GM12878 (cell line): ENCODE measurements around the gene CCR8. TPM values are rescaled to one million over a fixed set of nuclear protein-coding genes. Genes with fewer than 3 reads are reported as not detected.

Experiments used
- ATAC-seq: fragments of 200-7000 bp; cut with Tn5 transposase; 3 replicates; pipeline ENCODE4 v1.9.1; 2020; ENCODE audit warnings: mild to moderate bottlenecking, moderate library complexity
- BruUV-seq: library from RNA; stranded (reverse); fragments of 400-500 nt; replicated peaks from 2 replicates; lab custom pipeline; 2021; lab: Mats Ljungman, UMichigan
- CTCF ChIA-PET: fragments of 300-600 bp; sonication (Branson Sonifier 250); formaldehyde crosslinking; extraction: SDS; loops from one replicate; lab custom pipeline; 2021; ENCODE audit warnings: inconsistent platforms; lab: Yijun Ruan, JAX
- POLR2A ChIA-PET: fragments of 350-600 bp; formaldehyde crosslinking; extraction: SDS; loops from one replicate; lab custom pipeline; 2021; ENCODE audit warnings: inconsistent platforms; lab: Charles Lee
- RAD21 ChIA-PET: fragments of 300-600 bp; sonication (Branson Sonifier 250); formaldehyde crosslinking; loops from one replicate; lab custom pipeline; 2023; ENCODE audit warnings: antibody characterized with exemption; ENCODE audit not compliant: unreplicated experiment; lab: Charles Lee
- SMC1A ChIA-PET: fragments of 300-600 bp; sonication (Branson Sonifier 250); formaldehyde crosslinking; loops from one replicate; lab custom pipeline; 2023; ENCODE audit not compliant: unreplicated experiment, uncharacterized antibody; lab: Charles Lee
- DNase-seq: peaks from one replicate; pipeline ENCODE4 v3.0.0-alpha.2; 2011; ENCODE audit warnings: low read depth, low spot score
- FAIRE-seq: peaks from 3 replicates; lab custom pipeline; 2011; peaks lifted over from hg19 to GRCh38; lab: Jason Lieb, UNC
- H2AFZ ChIP-seq: 2 replicates; pipeline ENCODE4 v1.6.0; 2011; ENCODE audit warnings: low read depth, low read length, control low read depth; ENCODE audit not compliant: control insufficient read depth
- H3K27ac ChIP-seq: 2 replicates; pipeline ENCODE4 v1.5.1; 2011; ENCODE audit warnings: control low read depth; ENCODE audit not compliant: control insufficient read depth, insufficient read depth
- H3K27me3 ChIP-seq, 2 experiments: replicated peaks in 1 of 2; 2 replicates each; pipeline versions ENCODE4 v1.6.0 to v1.6.1; 2011; ENCODE audit warnings: low read length in 1 of 2; ENCODE audit not compliant: control insufficient read depth in 2 of 2, insufficient read depth in 2 of 2
- H3K36me3 ChIP-seq, 2 experiments: 2 replicates each; pipeline ENCODE4 v1.5.1; 2011; ENCODE audit warnings: low read length in 1 of 2; ENCODE audit not compliant: control insufficient read depth in 2 of 2, insufficient read depth in 2 of 2
- H3K4me1 ChIP-seq: 2 replicates; pipeline ENCODE4 v1.6.1; 2011; ENCODE audit warnings: mild to moderate bottlenecking, low read length, moderate library complexity, mixed read lengths; ENCODE audit not compliant: control insufficient read depth, insufficient read depth
- H3K4me2 ChIP-seq: 2 replicates; pipeline ENCODE4 v1.6.0; 2011; ENCODE audit warnings: control low read depth; ENCODE audit not compliant: control insufficient read depth, insufficient read depth
- H3K4me3 ChIP-seq: fragments of 200-600 bp; sonication (generic); 2 replicates; pipeline ENCODE4 v1.5.1; 2016
- H3K79me2 ChIP-seq: 2 replicates; pipeline ENCODE4 v1.6.0; 2011; ENCODE audit warnings: low read length; ENCODE audit not compliant: control insufficient read depth, insufficient read depth
- H3K9ac ChIP-seq: 2 replicates; pipeline ENCODE4 v1.8.0; 2011; ENCODE audit warnings: low read length, control low read depth, mixed read lengths; ENCODE audit not compliant: control insufficient read depth, insufficient read depth
- H3K9me3 ChIP-seq: replicated peaks from 3 replicates; pipeline ENCODE4 v1.5.1; 2011; ENCODE audit warnings: mild to moderate bottlenecking, low read length; ENCODE audit not compliant: control insufficient read depth, insufficient read depth
- H4K20me1 ChIP-seq: 2 replicates; pipeline ENCODE4 v1.6.0; 2011; ENCODE audit not compliant: control insufficient read depth, insufficient read depth
- ATF7 ChIP-seq: fragments of 450-650 bp; IDR thresholded peaks from 2 replicates; pipeline ENCODE4 v1.6.1; 2016; ENCODE audit warnings: low read depth, mild to moderate bottlenecking
- BHLHE40 ChIP-seq, 2 experiments: fragments of 450-650 bp in 1 of 2; IDR thresholded peaks; 2 replicates each; pipeline ENCODE4 v1.6.1; 2011 to 2017; ENCODE audit warnings: low read depth in 2 of 2, borderline replicate concordance in 1 of 2, improper control_type of control experiment in 1 of 2, low read length in 1 of 2, mild to moderate bottlenecking in 1 of 2
- BRCA1 ChIP-seq: IDR thresholded peaks from 2 replicates; pipeline ENCODE4 v1.6.1; 2011; ENCODE audit warnings: low read depth, low read length, improper control_type of control experiment
- CREB1 ChIP-seq: IDR thresholded peaks from 2 replicates; pipeline ENCODE4 v1.6.1; 2012; ENCODE audit warnings: low read depth, mild to moderate bottlenecking, inconsistent platforms
- EED ChIP-seq: sonication (generic); IDR thresholded peaks from 2 replicates; pipeline ENCODE4 v1.6.1; 2016; ENCODE audit warnings: antibody characterized with exemption, low read depth
- ETV6 ChIP-seq, 2 experiments: fragments of 450-650 bp in 1 of 2; IDR thresholded peaks in 1 of 2; conservative IDR thresholded peaks in 1 of 2; 2 replicates each; pipeline ENCODE4 v1.6.1; 2014; ENCODE audit warnings: antibody characterized with exemption in 1 of 2, borderline replicate concordance in 1 of 2, low read depth in 1 of 2, mild to moderate bottlenecking in 1 of 2, moderate library complexity in 1 of 2
- FOXM1 ChIP-seq: IDR thresholded peaks from 2 replicates; pipeline ENCODE4 v1.6.1; 2012; ENCODE audit warnings: low read depth, mild to moderate bottlenecking, inconsistent platforms, low read length, moderate library complexity
- HDAC6 ChIP-seq: fragments of 200-600 bp; sonication (generic); IDR thresholded peaks from one replicate; pipeline ENCODE4 v1.8.0; 2017; ENCODE audit warnings: antibody characterized with exemption; ENCODE audit not compliant: unreplicated experiment
- KLF5 ChIP-seq: fragments of 450-650 bp; IDR thresholded peaks from 2 replicates; pipeline ENCODE4 v1.6.1; 2014; ENCODE audit warnings: mild to moderate bottlenecking; ENCODE audit not compliant: partially characterized antibody
- NFIC ChIP-seq: IDR thresholded peaks from 2 replicates; pipeline ENCODE4 v1.6.1; 2012; ENCODE audit warnings: low read depth, mild to moderate bottlenecking, inconsistent platforms, low read length, moderate library complexity
- PAX8 ChIP-seq: fragments of 450-650 bp; IDR thresholded peaks from 2 replicates; pipeline ENCODE4 v1.6.1; 2017; ENCODE audit warnings: mild to moderate bottlenecking, moderate library complexity
- PRDM15 ChIP-seq: fragments of 450-650 bp; formaldehyde crosslinking; IDR thresholded peaks from 2 replicates; pipeline ENCODE4 v1.4.0; 2020; ENCODE audit warnings: mild to moderate bottlenecking, moderate library complexity
- RBBP5 ChIP-seq: fragments of 200-600 bp; sonication (generic); conservative IDR thresholded peaks from 2 replicates; pipeline ENCODE4 v1.6.1; 2016
- RCOR1 ChIP-seq: conservative IDR thresholded peaks from 2 replicates; pipeline ENCODE4 v1.6.1; 2012; ENCODE audit warnings: low read depth, low read length, improper control_type of control experiment
- RFX5 ChIP-seq: IDR thresholded peaks from 2 replicates; pipeline ENCODE4 v1.6.1; 2011; ENCODE audit warnings: low read depth, low read length, improper control_type of control experiment
- SMC3 ChIP-seq: IDR thresholded peaks from 2 replicates; pipeline ENCODE4 v1.6.1; 2011; ENCODE audit warnings: low read length, improper control_type of control experiment, borderline replicate concordance
- TCF12 ChIP-seq: IDR thresholded peaks from 2 replicates; pipeline ENCODE4 v1.6.1; 2011; ENCODE audit warnings: low read depth, mild to moderate bottlenecking, low read length
- USF1 ChIP-seq: IDR thresholded peaks from 2 replicates; pipeline ENCODE4 v1.6.1; 2011; ENCODE audit warnings: borderline replicate concordance, low read depth, mild to moderate bottlenecking, moderate library complexity, mixed read lengths, low read length; ENCODE audit not compliant: insufficient read depth; ENCODE audit errors: extremely low read length
- YY1 ChIP-seq: IDR thresholded peaks from 2 replicates; pipeline ENCODE4 v1.6.1; 2011; ENCODE audit warnings: low read depth, mild to moderate bottlenecking, low read length
- ZNF217 ChIP-seq: fragments of 450-650 bp; IDR thresholded peaks from 2 replicates; pipeline ENCODE4 v1.6.1; 2017; ENCODE audit warnings: antibody characterized with exemption, mild to moderate bottlenecking
- ZNF384 ChIP-seq: IDR thresholded peaks from 2 replicates; pipeline ENCODE4 v1.6.1; 2012; ENCODE audit warnings: low read depth, mild to moderate bottlenecking, low read length, improper control_type of control experiment, borderline replicate concordance
- WGBS: methylation state at CpG from one replicate; pipeline ENCODE4 v1.1.6; 2016; ENCODE audit warnings: low lambda C conversion rate; ENCODE audit not compliant: insufficient replicate concordance, insufficient coverage; ENCODE audit errors: missing lambda C conversion rate; 5-methylcytosine and 5-hydroxymethylcytosine counted together
- in situ Hi-C: fragments of 300-500 bp; cut with MboI; formaldehyde crosslinking; loops from 9 replicates; pipeline ENCODE4 v1.14.3; 2018; ENCODE audit warnings: mixed read lengths
- intact Hi-C: fragments of 100-400 bp; cut with micrococcal nuclease; formaldehyde crosslinking; loops from one replicate; pipeline ENCODE4 v1.14.2; 2022; ENCODE audit not compliant: unreplicated experiment
- polyA plus RNA-seq, 11 experiments: library from polyadenylated mRNA; depleted of rRNA in 4 of 11; unstranded in 6 of 11; stranded (reverse) in 5 of 11; fragments of >200 nt; fragmentation: Nextera tagmentation in 4 of 11; fragmentation: Illumina TruSeq in 1 of 11; extraction: Ambion mirVana in 4 of 11; extraction: Trizol in 1 of 11; gene quantifications; 1 replicate in 1 of 11; 2 replicates in 10 of 11; pipeline versions ENCODE4 v1.2.1 to v1.2.3, GENCODE V29; 2011 to 2016; ENCODE audit warnings: inconsistent platforms in 2 of 11, missing spikeins in 2 of 11, low read depth in 1 of 11
- total RNA-seq, 4 experiments: library from RNA; depleted of rRNA in 3 of 4; stranded (reverse); fragments of >200 nt in 3 of 4; fragmentation: Illumina TruSeq in 1 of 4; extraction: Trizol in 1 of 4; gene quantifications; 2 replicates each; pipeline versions ENCODE4 v1.2.1 to v1.2.3, GENCODE V29; 2013 to 2021

The CCR8 gene
- total and polyA plus RNA-seq, 10 of the 15 experiments (the other 5 are each of a cell fraction or from before 2014, with no cell fraction given) = 5.2 to 28.8 (median 15.6) TPM

- DNase-seq (no peak), FAIRE-seq (peak; percentile 73), ATAC-seq (peak; percentile 15)
- intact Hi-C loops = no loop called here
- no peak overlapping the region for H3K4me2 ChIP-seq
- ChIA-PET SMC1A (interaction anchor here (0.5 to 20.6 kb wide), 31 partner anchors 13 to 771 kb away, joined by 3 to 648 read pairs (median 4); partner anchors contain the start of genes CX3CR1, RPSA and XIRP1), POLR2A (interaction anchor here (1.2 to 2.7 kb wide), 5 partner anchors 77 to 145 kb away, joined by 3 to 8 read pairs (median 5); partner anchors contain the start of gene XIRP1), RAD21 (interaction anchor here (1.0 to 12.6 kb wide), 19 partner anchors 24 to 292 kb away, joined by 3 to 456 read pairs (median 5); partner anchors contain the start of genes RPSA and XIRP1), CTCF (interaction anchor here (0.7 to 15.1 kb wide), 52 partner anchors 9 to 292 kb away, joined by 3 to 756 read pairs (median 6); partner anchors contain the start of genes CCR8, CX3CR1, RPSA and TTC21A)
- no peaks in the 10 kb centered on the region for H3K79me2 ChIP-seq
- no peak overlapping the region for H3K27ac ChIP-seq
- no peaks in the 10 kb centered on the region for H3K36me3 ChIP-seq
- no peak overlapping the region for H3K9ac ChIP-seq
- BruUV-seq = no TSS peak
- 0% methylated on average over 5 of the region's 5 CpGs for WGBS
- H4K20me1 ChIP-seq = no peaks in the 10 kb centered on the region
- H2AFZ ChIP-seq = peak overlapping the region; percentile 46
- H3K9me3 ChIP-seq = no peaks in the 10 kb centered on the region
- H3K4me1 ChIP-seq = peaks cover 45% of the 10 kb centered on the region
- no peaks in the 10 kb centered on the region for H3K27me3 ChIP-seq
- H3K4me3 ChIP-seq = no peak overlapping the region
- in situ Hi-C loops = no loop called here
- peak; percentile 66; the same call in 1 of the 2 replicates for TF ChIP-seq YY1
- no peak for TF ChIP-seq ATF7
- peak in 1 of 2 experiments; percentile 59; a peak in 1 of 4 replicates for TF ChIP-seq BHLHE40 (IDR thresholded peaks at IDR 0.05; ENCODE audit: borderline replicate concordance in 1 of 2, low read depth in 2 of 2, low read length in 1 of 2)
- TF ChIP-seq RFX5 = no peak
- TF ChIP-seq SMC3 = peak; percentile 75
- no peak for TF ChIP-seq ETV6 (conservative IDR thresholded peaks at IDR 0.05 in 1 of 2, IDR thresholded peaks at IDR 0.05 in 1 of 2; ENCODE audit: borderline replicate concordance in 1 of 2, low read depth in 1 of 2)
- no peak for TF ChIP-seq BRCA1
- TF ChIP-seq CREB1 = no peak
- TF ChIP-seq RCOR1 = no peak
- TF ChIP-seq NFIC = no peak
- TF ChIP-seq ZNF384 = no peak
- TF ChIP-seq ZNF217 = no peak
- peak; percentile 21 for TF ChIP-seq KLF5
- no peak for TF ChIP-seq PAX8
- no peak for TF ChIP-seq USF1
- no peak for TF ChIP-seq PRDM15
- 0 out of 2 replicates have a peak, but pooled peaks have one; percentile 42 for TF ChIP-seq EED
- no peak for TF ChIP-seq RBBP5
- TF ChIP-seq FOXM1 = no peak
- no peak for TF ChIP-seq HDAC6
- TF ChIP-seq TCF12 = no peak
Observed at GRCh38 chr3:39291903-39292329, 37.6 kb upstream of the CCR8 start.
